22Rv1 (cell line): Measurements from ENCODE around the gene ICAM1.
"Not testable (repeated sequence)": the region's sequence is repeated elsewhere in the genome, so short reads cannot be mapped to it uniquely, and the experiment has no call there.

Experiments
- CTCF ChIP-seq: fragments of 450-650 bp; IDR thresholded peaks from 2 replicates; pipeline ENCODE4 v1.5.1; 2017; ENCODE audit warnings: mild to moderate bottlenecking
- ZFX ChIP-seq: fragments of 450-650 bp; IDR thresholded peaks from 2 replicates; pipeline ENCODE4 v1.6.1; 2017; ENCODE audit warnings: antibody characterized with exemption, borderline replicate concordance

- TF ChIP-seq CTCF, ZFX: not testable (repeated sequence)
Observed at GRCh38 chr19:10241826-10242449, 29.0 kb upstream of the ICAM1 start.
